Measurements from ENCODE around the gene KCNE1.
A peak's percentile ranks its signal among the peaks of the same experiment; 100 is the strongest.

KCNE1 gene

GRCh38 chr21:34517491-34518245 is 5.7 kb upstream of the KCNE1 start:
- no peak overlapping the region for H2AFZ ChIP-seq
- H3K4me1 ChIP-seq, result peaks cover 62% of the 10 kb centered on the region
- H3K9me3 ChIP-seq (ENCODE audit: control insufficient read depth, low read length), result no peaks in the 10 kb centered on the region
- no peaks in the 10 kb centered on the region for H3K27me3 ChIP-seq (ENCODE audit: control insufficient read depth, insufficient read depth, low read length)
- TF ChIP-seq, protein P1, sequence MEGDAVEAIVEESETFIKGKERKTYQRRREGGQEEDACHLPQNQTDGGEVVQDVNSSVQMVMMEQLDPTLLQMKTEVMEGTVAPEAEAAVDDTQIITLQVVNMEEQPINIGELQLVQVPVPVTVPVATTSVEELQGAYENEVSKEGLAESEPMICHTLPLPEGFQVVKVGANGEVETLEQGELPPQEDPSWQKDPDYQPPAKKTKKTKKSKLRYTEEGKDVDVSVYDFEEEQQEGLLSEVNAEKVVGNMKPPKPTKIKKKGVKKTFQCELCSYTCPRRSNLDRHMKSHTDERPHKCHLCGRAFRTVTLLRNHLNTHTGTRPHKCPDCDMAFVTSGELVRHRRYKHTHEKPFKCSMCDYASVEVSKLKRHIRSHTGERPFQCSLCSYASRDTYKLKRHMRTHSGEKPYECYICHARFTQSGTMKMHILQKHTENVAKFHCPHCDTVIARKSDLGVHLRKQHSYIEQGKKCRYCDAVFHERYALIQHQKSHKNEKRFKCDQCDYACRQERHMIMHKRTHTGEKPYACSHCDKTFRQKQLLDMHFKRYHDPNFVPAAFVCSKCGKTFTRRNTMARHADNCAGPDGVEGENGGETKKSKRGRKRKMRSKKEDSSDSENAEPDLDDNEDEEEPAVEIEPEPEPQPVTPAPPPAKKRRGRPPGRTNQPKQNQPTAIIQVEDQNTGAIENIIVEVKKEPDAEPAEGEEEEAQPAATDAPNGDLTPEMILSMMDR (IDR thresholded peaks at IDR 0.05), result no peak
- peak overlapping the region; percentile 100 for H3K27ac ChIP-seq
- no peaks in the 10 kb centered on the region for H3K79me2 ChIP-seq
- H3K4me3 ChIP-seq (ENCODE audit: low read depth, low read length), result peak overlapping the region; percentile 58
- H3K36me3 ChIP-seq (ENCODE audit: control insufficient read depth, insufficient read depth, low read length), result no peaks in the 10 kb centered on the region
- peak overlapping the region; percentile 19 for H3K4me2 ChIP-seq (ENCODE audit: low read length)
- H3K9ac ChIP-seq, result no peak overlapping the region

DNA sequence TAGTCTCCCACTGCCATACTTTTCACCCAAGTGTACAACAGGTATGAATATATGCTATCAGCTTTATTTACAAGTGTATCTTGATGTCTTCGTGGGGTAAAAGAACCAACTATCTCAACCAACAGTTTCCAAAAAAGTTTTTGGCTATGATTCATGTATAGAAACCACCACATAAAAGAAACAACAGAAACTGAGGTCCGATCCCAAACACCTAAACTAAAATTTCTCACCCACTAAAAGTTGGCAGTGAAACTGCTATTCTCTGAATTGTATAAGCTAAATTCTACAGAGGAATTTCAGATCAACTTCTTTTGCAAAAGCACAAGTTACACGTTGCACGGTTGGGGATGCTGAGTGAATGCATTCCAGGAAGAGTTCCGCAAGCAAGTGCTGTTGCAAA is 5.0 kb upstream of the KCNE1 start:
- no peaks in the 10 kb centered on the region for H3K36me3 ChIP-seq (ENCODE audit: control insufficient read depth, insufficient read depth, low read length)
- H3K27me3 ChIP-seq (ENCODE audit: control insufficient read depth, insufficient read depth, low read length), result no peaks in the 10 kb centered on the region
- H3K79me2 ChIP-seq, result no peaks in the 10 kb centered on the region
- no peak overlapping the region for H3K9ac ChIP-seq
- H3K4me3 ChIP-seq (ENCODE audit: low read depth, low read length), result peak overlapping the region; percentile 58
- H2AFZ ChIP-seq, result no peak overlapping the region
- peak overlapping the region; percentile 100 for H3K27ac ChIP-seq
- TF ChIP-seq, protein P1 (IDR thresholded peaks at IDR 0.05), result no peak
- H3K9me3 ChIP-seq (ENCODE audit: control insufficient read depth, low read length), result no peaks in the 10 kb centered on the region
- H3K4me2 ChIP-seq (ENCODE audit: low read length), result peak overlapping the region; percentile 19
- H3K4me1 ChIP-seq, result peaks cover 64% of the 10 kb centered on the region

DNA sequence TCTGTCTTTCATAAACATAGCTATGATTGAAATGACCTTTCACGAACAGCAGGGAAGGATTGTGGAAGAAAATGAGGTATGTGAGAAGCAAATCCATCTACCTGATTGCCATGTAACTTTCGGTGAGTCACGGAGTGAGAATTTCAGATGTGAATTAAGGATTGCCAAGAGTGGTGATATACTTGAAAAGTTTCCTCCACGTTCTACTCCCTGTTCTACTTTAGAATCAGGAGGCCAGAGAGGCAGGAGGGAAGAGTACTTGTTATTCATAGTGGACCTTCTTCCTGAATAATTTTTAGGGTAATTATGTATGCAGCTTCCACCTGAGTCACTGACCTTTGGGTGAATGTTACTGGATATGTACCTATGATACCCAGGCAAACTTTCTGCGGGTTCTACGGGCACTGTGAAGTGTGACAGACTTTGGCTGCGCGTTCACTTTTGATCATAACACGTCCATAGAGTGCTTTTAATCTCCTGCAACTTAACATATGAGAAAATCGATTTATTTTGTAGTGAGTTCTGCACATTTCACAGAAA is 2.6 kb upstream of the KCNE1 start:
- Histone ChIP-seq H3K9me3 (ENCODE audit: control insufficient read depth, low read length) (no peaks in the 10 kb centered on the region), H3K27ac (peak overlapping the region; percentile 100), H3K27me3 (ENCODE audit: control insufficient read depth, insufficient read depth, low read length) (no peaks in the 10 kb centered on the region), H2AFZ (no peak overlapping the region), H3K4me1 (peaks cover 52% of the 10 kb centered on the region), H3K9ac (no peak overlapping the region), H3K79me2 (peaks cover 5% of the 10 kb centered on the region), H3K36me3 (ENCODE audit: control insufficient read depth, insufficient read depth, low read length) (no peaks in the 10 kb centered on the region), H3K4me3 (ENCODE audit: low read depth, low read length) (peak overlapping the region; percentile 17), H3K4me2 (ENCODE audit: low read length) (peak overlapping the region; percentile 42)
- TF ChIP-seq, protein P1 (IDR thresholded peaks at IDR 0.05), result no peak

DNA sequence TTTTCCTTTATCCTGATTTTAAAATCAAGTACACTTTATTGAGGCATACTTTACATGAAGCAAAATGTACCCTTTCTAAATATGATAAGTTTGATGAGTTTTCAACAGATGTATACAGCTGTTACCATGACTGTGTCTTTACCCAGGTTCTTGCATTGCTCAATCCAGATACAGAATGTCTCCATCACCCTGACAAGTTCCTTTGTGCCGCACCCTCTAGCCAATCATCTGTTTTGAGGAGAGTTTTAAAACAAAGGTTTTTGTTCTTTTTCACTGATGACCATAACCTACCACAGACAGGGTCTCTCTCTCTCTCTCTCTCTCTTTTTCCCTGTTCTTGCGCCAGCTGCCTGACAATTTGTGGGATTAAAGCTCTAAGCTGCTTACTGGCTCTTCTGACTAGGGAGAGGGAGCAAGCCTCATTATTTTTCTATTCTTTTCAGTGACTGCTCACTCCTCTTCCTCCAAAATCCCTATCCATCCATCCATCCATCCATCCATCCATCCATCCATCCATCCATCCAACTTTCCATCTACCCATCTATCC is 1.2 kb upstream of the KCNE1 start:
- Histone ChIP-seq H3K9ac (no peak overlapping the region), H3K36me3 (ENCODE audit: control insufficient read depth, insufficient read depth, low read length) (no peaks in the 10 kb centered on the region), H3K4me2 (ENCODE audit: low read length) (no peak overlapping the region), H3K27me3 (ENCODE audit: control insufficient read depth, insufficient read depth, low read length) (no peaks in the 10 kb centered on the region), H3K27ac (peak overlapping the region; percentile 100), H3K4me1 (peaks cover 51% of the 10 kb centered on the region), H3K9me3 (ENCODE audit: control insufficient read depth, low read length) (no peaks in the 10 kb centered on the region), H3K79me2 (peaks cover 9% of the 10 kb centered on the region), H2AFZ (no peak overlapping the region), H3K4me3 (ENCODE audit: low read depth, low read length) (no peak overlapping the region)
- TF ChIP-seq, protein P1 (IDR thresholded peaks at IDR 0.05), result no peak

All from parathyroid adenoma (tissue), 2 donors.